ENCODE results near the gene TUBB4B.

TUBB4B gene

DNA sequence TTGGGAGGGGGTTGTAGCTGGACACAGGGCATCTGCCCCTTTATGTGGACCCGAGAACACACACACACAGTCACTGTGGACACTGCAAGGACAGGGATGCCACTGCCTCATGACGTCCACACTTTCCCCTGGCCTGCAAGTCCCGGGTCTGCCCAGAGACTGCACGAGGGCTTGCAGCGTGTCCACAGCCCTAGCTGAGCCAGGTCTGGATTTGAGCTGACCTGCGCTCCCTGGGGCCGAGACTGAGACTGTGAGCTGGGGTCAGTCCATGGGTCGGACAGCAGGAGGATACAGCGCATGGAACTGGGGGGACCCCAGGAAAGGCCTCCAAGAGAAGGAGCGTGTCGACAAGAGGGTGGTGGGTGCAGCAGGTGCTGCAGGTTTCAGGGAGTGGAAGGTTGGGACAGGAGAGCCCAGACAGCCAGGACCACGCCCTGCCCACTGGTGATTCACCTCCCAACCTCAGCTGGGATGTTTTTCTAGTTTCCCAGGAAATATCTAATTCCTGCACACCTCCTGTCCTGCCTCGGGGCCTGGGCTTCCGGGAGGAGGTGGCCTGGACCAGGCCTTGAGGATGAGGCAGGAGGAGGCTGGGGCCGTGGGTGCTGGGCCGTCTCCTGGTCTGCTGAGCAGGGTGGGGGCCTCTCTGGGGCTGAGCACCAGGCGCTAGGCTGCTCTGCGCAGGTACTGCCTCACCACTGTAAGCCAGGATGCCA lies 14.6 kb upstream of the TUBB4B start:
- no peak for DNase-seq

DNA sequence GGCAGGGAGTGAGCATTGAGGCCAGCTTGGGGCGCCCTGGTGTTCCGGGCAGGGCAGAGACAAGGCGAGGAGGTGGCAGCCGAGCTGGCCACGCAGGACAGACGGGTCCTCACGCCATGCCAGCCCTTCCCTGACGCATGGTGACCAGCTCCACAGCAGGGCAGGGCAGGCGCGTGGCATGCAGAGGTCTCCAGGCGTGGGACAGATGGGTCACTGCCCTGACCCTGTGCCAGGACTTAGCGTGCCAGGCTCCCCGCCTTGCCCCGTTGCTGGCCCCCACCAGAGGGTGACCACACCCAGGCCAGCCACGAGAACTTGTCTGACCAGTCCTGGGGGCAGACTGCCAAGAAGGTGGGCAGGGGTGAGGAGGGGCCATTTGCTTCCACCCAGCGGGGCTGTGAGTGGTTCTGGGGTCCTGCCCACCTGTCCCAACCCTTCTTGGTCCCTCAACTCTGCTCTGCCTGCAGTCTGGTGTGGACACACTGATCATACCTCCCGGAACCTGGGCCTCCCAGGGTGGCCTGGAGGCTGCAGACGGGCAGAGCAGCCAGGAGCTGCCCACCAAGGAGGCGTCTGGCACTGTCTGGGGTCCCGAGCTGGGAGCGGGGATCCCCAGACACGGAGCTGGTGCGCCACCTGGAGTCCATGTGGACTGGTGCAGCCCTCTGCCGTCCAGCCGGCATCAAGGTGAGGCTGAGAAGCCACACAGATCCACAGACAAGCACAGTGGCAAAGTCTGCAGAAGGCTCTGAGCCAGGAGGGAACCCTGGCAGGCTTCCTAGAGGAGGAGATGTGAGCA lies 13.8 kb upstream of the TUBB4B start, which contains the start of gene RNF224:
TSS of gene RNF224 (plus strand) at position 449 of the 799 bp plus-strand sequence. CDS start 834 bp downstream, outside the sequence.
- peak; percentile 80 for DNase-seq

- no peak for DNase-seq
Measured at GRCh38 chr9:137227853-137228505, 13.1 kb upstream of the TUBB4B start.

DNA sequence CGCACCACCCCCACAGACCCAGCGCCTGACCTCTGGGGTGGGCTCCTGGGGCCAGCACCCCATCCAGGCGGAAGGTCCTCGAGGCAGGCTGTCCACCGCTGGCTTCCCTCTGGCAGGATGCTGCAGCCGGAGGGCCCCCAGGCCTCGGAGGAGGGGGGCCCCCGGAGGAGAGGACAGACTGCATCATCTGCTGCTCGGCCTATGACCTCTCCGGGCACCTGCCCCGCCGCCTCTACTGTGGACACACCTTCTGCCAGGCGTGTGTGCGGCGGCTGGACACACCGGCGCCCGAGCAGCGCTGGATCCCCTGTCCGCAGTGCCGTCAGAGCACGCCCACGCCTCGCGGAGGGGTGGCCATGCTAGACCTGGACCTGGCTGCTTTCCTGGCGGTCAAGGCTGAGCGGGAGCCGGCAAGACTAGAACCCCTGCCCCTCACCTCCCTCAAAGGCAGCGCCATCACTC lies 12.6 kb upstream of the TUBB4B start:
- no peak for DNase-seq

DNA sequence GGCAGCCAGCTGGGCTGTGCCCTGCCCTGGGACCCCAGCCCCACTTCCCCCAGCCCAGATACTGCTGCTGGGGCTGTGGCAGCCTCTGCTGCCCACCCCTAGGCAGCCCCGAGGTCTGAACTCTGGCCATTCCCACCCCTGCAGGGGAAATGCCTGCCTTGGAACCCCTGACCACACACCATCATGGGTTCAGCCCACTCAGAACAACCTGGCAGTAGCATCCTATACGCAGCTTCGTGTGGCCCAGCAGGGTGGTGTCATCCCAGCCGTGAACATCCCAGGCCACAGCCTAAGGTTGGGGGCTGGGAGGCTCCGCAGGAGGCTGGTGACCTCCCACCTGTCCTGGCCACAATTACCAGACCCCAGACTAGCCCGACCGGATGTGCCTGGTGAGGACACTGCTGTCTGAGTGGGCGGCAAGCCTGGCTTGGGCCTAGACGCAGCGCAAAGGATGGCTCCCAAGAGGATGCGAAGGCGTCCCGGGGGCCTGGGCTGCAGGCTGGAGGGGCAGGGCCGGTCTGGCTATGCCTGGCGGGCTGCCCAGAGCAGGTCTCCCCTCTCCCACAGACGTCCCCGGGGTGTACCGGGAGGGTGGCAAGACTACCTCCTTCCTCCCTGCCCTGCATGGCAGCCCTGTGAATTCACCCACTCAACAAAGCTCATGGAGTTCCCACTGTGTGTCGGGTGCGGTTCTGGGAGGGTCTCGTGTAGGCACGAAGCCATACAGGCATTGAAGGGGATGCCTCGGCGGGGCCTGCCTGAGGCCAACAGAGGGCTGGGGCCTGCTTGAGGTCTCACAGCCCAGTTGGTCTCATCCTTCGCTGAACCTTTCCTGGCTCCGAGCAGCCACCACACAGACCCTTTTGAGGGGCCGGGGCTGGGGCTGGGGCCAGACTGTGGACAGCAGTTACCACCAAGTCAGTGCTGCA lies 11.9 kb upstream of the TUBB4B start:
- no peak for DNase-seq

DNA sequence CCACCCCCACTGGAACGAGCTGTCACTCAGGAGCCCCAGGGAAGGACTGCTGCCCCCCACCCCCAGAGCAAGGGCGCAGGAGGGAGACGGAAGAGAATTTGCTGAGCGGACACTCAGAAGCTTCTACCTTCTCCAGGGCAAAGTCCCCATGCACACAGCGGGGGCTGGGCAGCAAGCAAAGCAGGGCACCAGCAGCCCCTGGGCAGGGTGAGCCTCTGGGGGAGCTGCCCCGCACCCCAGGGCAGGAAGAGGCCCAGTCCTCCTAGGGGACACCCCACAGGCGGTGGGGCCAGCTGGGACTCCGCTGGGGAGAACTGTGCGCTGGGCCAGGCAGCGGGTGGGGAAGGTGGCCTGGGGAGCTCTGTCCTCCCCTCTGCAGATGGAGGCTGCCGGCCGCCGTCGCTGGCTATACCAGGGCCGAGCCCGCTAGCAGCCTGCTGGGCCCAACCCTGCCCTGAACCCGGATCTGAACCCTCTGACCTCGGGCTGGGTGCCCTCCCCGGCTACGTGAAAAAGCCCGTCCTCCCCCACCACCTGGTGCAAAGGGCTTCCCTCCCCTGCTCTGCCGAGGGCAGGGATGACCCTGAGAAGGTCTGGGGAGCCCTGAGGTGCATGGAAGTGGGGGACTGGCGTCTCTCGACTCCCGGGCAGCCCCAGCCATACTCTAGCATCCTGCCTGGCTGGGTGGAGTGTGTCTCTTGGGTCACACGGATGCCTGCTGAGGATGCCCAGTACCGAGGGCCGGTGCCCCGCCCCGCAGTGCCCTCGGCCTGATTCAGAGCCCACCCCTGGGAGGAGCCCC lies 11.0 kb upstream of the TUBB4B start:
- DNase-seq, result no peak

- no peak for DNase-seq
Measured at GRCh38 chr9:137230705-137231371, 10.2 kb upstream of the TUBB4B start, which contains the start of gene SLC34A3. TSS of gene SLC34A3 (plus strand) at chr9:137230901. CDS start at chr9:137231703, 802 bp downstream.

DNA sequence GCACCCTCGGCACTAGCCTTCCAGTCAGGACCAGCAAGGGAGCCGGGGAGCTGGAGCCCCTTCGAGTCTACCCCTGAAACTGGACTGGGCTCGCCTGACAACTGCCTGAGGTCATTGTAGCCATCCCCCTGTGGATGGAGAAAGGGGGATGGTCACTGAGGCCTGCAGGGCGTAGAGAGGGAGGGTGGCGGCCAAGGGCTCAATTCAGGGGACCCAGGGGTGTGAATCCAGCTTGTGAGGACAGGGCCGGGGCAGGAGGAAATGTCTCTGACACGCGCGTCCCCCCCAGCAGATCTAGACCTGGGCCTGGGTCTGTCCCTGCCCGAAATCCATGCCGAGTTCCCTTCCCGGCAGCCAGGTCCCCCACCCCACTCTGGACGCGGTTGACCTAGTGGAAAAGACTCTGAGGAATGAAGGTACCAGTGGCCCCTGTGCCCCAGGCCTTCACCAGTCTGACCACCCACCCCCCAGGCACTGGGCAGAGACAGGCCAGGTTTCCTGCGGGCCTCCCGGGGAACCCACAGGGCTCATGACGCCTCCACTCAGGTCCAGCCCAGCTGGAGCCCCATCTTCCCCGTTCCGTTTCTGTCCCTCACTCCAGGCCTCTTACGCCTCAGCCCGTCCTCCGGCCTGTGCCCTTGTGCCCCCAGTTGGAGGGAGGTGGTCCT lies 9.6 kb upstream of the TUBB4B start:
- DNase-seq, result no peak

DNA sequence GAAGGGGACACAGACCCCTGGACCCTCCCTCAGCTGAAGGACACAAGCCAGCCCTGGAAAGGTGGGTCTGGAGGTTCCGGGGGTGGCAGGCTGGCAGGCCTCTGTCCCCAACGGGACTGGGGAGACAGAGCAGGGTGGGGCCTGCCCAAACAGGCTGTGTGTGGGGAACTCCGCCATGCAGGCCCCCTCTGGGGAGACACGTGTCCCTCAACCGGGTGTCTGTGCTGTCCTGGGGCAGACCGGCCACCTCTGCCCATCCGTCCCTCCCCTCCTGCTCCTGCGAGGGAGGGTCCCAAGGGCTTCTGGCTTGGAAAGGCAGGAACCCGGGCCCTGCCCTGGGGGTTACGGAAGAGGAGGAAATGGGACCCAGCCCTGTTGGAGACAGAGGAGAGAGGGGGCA lies 9.0 kb upstream of the TUBB4B start:
- DNase-seq, result no peak

GRCh38 chr9:137232510-137232909 lies 8.6 kb upstream of the TUBB4B start:
- DNase-seq, result no peak

GRCh38 chr9:137233143-137233980 lies 7.7 kb upstream of the TUBB4B start:
- DNase-seq, result no peak

GRCh38 chr9:137234055-137234697 lies 6.9 kb upstream of the TUBB4B start:
- no peak for DNase-seq

DNA sequence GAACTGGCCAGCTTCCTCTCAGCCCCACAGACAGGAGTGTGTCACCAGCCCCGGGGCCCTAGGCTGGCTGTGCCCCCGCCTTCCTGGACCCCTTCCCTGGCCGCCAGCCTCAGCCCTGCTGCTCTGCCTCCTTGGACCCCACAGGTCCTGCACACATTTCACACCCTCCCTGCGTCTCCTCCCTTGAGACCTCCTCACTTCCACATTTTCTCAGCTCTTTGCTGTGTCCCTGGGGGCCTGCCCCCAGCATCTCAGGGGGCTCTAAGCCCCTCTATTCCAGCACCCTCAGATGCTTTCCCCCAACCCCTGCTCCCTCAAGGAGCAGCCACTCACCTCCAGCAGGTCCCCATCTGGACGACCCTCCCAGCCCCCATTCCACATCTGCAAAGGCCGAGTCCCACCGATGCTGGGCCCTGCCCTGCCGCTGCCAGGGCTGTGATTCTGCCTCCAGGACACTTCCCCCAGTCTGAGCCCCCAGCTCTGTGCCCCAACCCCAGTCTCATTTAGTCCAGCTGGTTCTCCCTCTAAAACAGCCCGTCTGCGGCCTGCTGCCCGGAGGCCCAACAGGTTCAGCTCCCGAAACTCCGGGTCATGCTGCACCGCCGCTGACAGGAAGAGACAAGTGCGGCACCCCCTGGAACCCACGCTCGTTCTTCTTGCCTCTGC lies 6.2 kb upstream of the TUBB4B start:
- DNase-seq, result no peak

DNA sequence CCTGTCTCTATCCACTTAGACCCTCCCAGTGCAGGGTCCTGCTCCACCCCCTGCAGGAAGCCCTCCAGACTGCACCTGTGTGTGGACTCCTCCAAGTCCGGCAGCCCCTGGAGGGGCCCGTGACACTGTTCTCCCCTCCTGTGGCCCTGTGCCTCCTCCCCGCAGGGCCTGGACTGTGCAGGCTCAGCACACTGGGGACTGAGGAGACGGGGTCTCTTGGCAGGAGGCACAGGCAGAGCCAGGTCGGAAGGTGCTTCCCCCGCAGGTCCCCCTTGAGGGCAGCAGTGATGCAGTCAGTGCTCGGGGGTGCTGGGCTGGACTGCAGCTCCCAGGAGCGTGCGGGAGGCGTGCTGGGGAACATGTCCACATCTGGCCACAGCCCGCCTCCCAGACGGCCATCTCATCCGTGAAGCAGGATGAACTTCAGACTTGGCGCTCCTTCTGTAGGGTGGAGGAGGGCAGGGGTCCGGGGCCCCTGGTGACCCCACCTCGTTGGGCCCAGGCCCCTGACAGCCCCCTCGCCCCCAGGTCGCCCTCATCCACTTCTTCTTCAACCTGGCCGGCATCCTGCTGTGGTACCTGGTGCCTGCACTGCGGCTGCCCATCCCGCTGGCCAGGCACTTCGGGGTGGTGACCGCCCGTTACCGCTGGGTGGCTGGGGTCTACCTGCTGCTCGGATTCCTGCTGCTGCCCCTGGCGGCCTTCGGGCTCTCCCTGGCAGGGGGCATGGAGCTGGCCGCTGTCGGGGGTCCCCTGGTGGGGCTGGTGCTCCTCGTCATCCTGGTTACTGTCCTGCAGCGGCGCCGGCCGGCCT lies 5.5 kb upstream of the TUBB4B start:
- DNase-seq, result no peak

DNA sequence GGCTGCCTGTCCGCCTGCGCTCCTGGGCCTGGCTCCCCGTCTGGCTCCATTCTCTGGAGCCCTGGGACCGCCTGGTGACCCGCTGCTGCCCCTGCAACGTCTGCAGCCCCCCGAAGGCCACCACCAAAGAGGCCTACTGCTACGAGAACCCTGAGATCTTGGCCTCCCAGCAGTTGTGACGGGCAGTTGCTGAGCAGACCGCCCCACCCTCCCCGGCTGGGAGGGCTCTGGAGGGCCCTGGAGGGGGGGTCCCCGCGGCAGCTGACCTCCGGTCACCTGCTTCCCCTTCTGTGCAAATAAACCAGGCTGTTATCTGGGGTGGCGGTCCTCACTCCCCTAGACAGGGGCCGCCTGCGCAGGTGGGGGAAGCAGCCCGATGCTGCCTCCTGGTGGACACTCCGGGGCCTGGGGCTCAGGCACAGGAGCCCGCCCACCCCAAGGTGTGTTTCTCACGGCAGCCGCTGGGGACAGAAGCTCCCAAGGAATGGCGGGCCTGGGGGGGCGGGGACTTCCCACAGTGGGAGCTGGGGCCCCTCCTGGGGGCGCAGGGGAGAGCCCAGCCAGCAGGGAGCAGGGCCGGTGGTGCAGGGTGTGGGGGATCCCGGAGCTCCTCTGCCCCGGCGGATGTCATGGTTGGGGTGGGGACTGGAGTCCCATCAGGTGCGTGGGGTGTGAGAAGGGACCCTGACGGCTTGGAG lies 4.7 kb upstream of the TUBB4B start:
- DNase-seq, result peak; percentile 88

DNA sequence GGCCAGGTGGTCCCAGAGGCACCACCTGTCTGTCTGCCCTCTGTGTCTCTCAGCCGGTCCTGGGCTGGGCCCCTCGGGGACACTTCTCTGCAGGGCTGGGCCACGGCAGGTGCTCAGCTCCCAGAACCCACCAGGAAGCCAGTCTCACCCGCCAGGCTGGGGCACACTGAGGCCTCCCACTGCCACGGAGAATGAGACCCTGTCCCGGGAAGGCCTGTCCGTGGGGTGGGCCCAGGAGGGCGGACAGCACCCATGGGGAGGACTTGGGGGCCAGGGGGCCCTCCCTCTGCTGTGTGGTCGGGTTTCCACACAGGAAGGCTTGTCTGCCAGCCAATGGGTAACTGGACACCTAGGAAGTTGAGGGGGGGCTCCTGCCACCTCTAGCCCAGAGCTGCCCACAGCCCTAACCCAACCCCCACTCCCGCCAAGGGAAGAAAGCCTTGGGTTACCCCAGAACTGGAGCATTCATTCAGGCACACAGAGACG lies 4.1 kb upstream of the TUBB4B start:
- DNase-seq, result no peak

All from CD4-positive, alpha-beta T cell treated with Interleukin-15 for 1 hour (primary cell).